Measurements from ENCODE around the gene DNAJB11. TPM values are rescaled to one million over a fixed set of nuclear protein-coding genes. Genes with fewer than 3 reads are reported as not detected.
A peak's percentile ranks its signal among the peaks of the same experiment; 100 is the strongest.

DNAJB11 gene
- total and polyA plus RNA-seq, 2 donors from 2014 or later, result 45.0 to 46.4 TPM

GRCh38 chr3:186571644-186572013, 1.1 kb downstream of the DNAJB11 start:
- H3K9ac ChIP-seq (ENCODE audit: low read length in 3 of 3), result peak overlapping the region in 1 of 3 donors; percentile 87
- H3K4me3 ChIP-seq (ENCODE audit: low read length in 3 of 3), result peak overlapping the region in 1 of 3 donors; percentile 91
- intact Hi-C loops (cut with DNase I), result no loop called here
- no peak for DNase-seq
- H3K27ac ChIP-seq (ENCODE audit: low read depth in 2 of 2, low read length in 2 of 2), result no peak overlapping the region
- peaks cover 0 to 14% (median 10%) of the 10 kb centered on the region in 3 donors for H3K36me3 ChIP-seq (ENCODE audit: control insufficient read depth in 2 of 3, insufficient read depth in 3 of 3, low read length in 3 of 3)
- peaks cover 0 to 12% (median 0%) of the 10 kb centered on the region in 3 donors for H3K4me1 ChIP-seq (ENCODE audit: control insufficient read depth in 2 of 3, insufficient read depth in 2 of 3, low read depth in 1 of 3, low read length in 3 of 3)
- no peaks in the 10 kb centered on the region for H3K27me3 ChIP-seq (ENCODE audit: control insufficient read depth, insufficient read depth, low read length)
- no peak for FAIRE-seq
- no peaks in the 10 kb centered on the region for H3K9me3 ChIP-seq (ENCODE audit: control insufficient read depth in 2 of 3, insufficient read depth in 1 of 3, low read length in 3 of 3)
- TF ChIP-seq, protein P1, sequence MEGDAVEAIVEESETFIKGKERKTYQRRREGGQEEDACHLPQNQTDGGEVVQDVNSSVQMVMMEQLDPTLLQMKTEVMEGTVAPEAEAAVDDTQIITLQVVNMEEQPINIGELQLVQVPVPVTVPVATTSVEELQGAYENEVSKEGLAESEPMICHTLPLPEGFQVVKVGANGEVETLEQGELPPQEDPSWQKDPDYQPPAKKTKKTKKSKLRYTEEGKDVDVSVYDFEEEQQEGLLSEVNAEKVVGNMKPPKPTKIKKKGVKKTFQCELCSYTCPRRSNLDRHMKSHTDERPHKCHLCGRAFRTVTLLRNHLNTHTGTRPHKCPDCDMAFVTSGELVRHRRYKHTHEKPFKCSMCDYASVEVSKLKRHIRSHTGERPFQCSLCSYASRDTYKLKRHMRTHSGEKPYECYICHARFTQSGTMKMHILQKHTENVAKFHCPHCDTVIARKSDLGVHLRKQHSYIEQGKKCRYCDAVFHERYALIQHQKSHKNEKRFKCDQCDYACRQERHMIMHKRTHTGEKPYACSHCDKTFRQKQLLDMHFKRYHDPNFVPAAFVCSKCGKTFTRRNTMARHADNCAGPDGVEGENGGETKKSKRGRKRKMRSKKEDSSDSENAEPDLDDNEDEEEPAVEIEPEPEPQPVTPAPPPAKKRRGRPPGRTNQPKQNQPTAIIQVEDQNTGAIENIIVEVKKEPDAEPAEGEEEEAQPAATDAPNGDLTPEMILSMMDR (IDR thresholded peaks at IDR 0.05; ENCODE audit: borderline replicate concordance, extremely low read depth, insufficient read depth), result no peak

- Histone ChIP-seq H3K4me1 (ENCODE audit: control insufficient read depth in 2 of 3, insufficient read depth in 2 of 3, low read depth in 1 of 3, low read length in 3 of 3) (no peaks in the 10 kb centered on the region), H3K36me3 (ENCODE audit: control insufficient read depth in 2 of 3, insufficient read depth in 3 of 3, low read length in 3 of 3) (peaks cover 6 to 30% (median 27%) of the 10 kb centered on the region in 3 donors), H3K9ac (ENCODE audit: low read length in 3 of 3) (no peak overlapping the region), H3K9me3 (ENCODE audit: control insufficient read depth in 2 of 3, insufficient read depth in 1 of 3, low read length in 3 of 3) (no peaks in the 10 kb centered on the region), H3K27me3 (ENCODE audit: control insufficient read depth, insufficient read depth, low read length) (no peaks in the 10 kb centered on the region), H3K4me3 (ENCODE audit: low read length in 3 of 3) (no peak overlapping the region), H3K27ac (ENCODE audit: low read depth in 2 of 2, low read length in 2 of 2) (no peak overlapping the region)
- no peak for DNase-seq
- intact Hi-C loops (cut with DNase I), result no loop called here
- TF ChIP-seq, protein P1 (IDR thresholded peaks at IDR 0.05; ENCODE audit: borderline replicate concordance, extremely low read depth, insufficient read depth), result no peak
- no peak for FAIRE-seq
Observed at GRCh38 chr3:186577521-186577920, 7.0 kb downstream of the DNAJB11 start.

- FAIRE-seq, result no peak
- Histone ChIP-seq H3K4me3 (ENCODE audit: low read length in 3 of 3) (no peak overlapping the region), H3K36me3 (ENCODE audit: control insufficient read depth in 2 of 3, insufficient read depth in 3 of 3, low read length in 3 of 3) (peaks cover 8 to 48% (median 42%) of the 10 kb centered on the region in 3 donors), H3K27me3 (ENCODE audit: control insufficient read depth, insufficient read depth, low read length) (no peaks in the 10 kb centered on the region), H3K9ac (ENCODE audit: low read length in 3 of 3) (no peak overlapping the region), H3K9me3 (ENCODE audit: control insufficient read depth in 2 of 3, insufficient read depth in 1 of 3, low read length in 3 of 3) (no peaks in the 10 kb centered on the region), H3K27ac (ENCODE audit: low read depth in 2 of 2, low read length in 2 of 2) (no peak overlapping the region), H3K4me1 (ENCODE audit: control insufficient read depth in 2 of 3, insufficient read depth in 2 of 3, low read depth in 1 of 3, low read length in 3 of 3) (no peaks in the 10 kb centered on the region)
- no peak for DNase-seq
- intact Hi-C loops (cut with DNase I), result no loop called here
- TF ChIP-seq, protein P1 (IDR thresholded peaks at IDR 0.05; ENCODE audit: borderline replicate concordance, extremely low read depth, insufficient read depth), result no peak
Observed at GRCh38 chr3:186580785-186581184, 10.3 kb downstream of the DNAJB11 start.

DNA sequence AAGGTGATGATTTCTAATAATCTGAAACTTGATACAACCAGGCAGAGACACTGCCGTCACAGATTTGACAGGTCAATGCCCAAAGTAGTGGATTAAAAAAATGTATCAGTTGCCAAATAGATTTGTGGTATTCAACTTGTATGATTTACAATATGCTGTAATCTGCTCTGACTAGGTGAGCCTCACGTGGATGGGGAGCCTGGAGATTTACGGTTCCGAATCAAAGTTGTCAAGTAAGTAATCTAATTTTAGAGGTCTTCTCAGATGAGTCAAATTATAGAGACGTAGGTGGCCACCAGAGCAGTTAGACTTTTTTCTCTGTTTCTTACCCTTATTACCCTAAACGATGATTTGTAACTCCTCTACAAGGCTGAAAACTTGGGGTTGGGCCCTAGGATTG, 12.0 kb downstream of the DNAJB11 start:
- intact Hi-C loops (cut with DNase I), result no loop called here
- Histone ChIP-seq H3K9ac (ENCODE audit: low read length in 3 of 3) (no peak overlapping the region), H3K27me3 (ENCODE audit: control insufficient read depth, insufficient read depth, low read length) (no peaks in the 10 kb centered on the region), H3K36me3 (ENCODE audit: control insufficient read depth in 2 of 3, insufficient read depth in 3 of 3, low read length in 3 of 3) (peaks cover 5 to 41% (median 37%) of the 10 kb centered on the region in 3 donors), H3K4me3 (ENCODE audit: low read length in 3 of 3) (no peak overlapping the region), H3K4me1 (ENCODE audit: control insufficient read depth in 2 of 3, insufficient read depth in 2 of 3, low read depth in 1 of 3, low read length in 3 of 3) (no peaks in the 10 kb centered on the region), H3K27ac (ENCODE audit: low read depth in 2 of 2, low read length in 2 of 2) (no peak overlapping the region), H3K9me3 (ENCODE audit: control insufficient read depth in 2 of 3, insufficient read depth in 1 of 3, low read length in 3 of 3) (no peaks in the 10 kb centered on the region)
- FAIRE-seq (no peak), DNase-seq (no peak)
- TF ChIP-seq, protein P1 (IDR thresholded peaks at IDR 0.05; ENCODE audit: borderline replicate concordance, extremely low read depth, insufficient read depth), result no peak

All from kidney (tissue), 14 donors.